ENCODE results near the gene FAM171A1. TPM values are rescaled to one million over a fixed set of nuclear protein-coding genes. Genes with fewer than 3 reads are reported as not detected.
A peak's percentile ranks its signal among the peaks of the same experiment; 100 is the strongest.

Gene FAM171A1
- total RNA-seq, 2 experiments from 2014 or later, result 4.8 to 5.2 TPM

GRCh38 chr10:15172306-15172840 is 198.7 kb downstream of the FAM171A1 start:
- H3K4me1 Mint-ChIP-seq (ENCODE audit: low read depth), result peaks cover 38% of the 10 kb centered on the region
- CTCF ChIA-PET, result interaction anchor here (0.6 to 1.3 kb wide), 4 partner anchors 9 to 201 kb away, joined by 3 to 5 read pairs (median 4); no protein-coding TSS in a partner anchor
- intact Hi-C loops (cut with micrococcal nuclease), result no loop called here
- no peaks in the 10 kb centered on the region for H3K9me3 Mint-ChIP-seq
- H3K36me3 Mint-ChIP-seq (ENCODE audit: low read depth), result peaks cover 1% of the 10 kb centered on the region
- DNase-seq, result no peak
- no peaks in the 10 kb centered on the region for H3K27me3 Mint-ChIP-seq (ENCODE audit: low read depth)
- H3K27ac Mint-ChIP-seq, result no peak overlapping the region
- no peak overlapping the region for H3K4me3 Mint-ChIP-seq

GRCh38 chr10:15169555-15170401 is 201.3 kb downstream of the FAM171A1 start:
- peaks cover 50% of the 10 kb centered on the region for H3K4me1 Mint-ChIP-seq (ENCODE audit: low read depth)
- CTCF ChIA-PET, result interaction anchor here (1.1 to 1.9 kb wide), 2 partner anchors 27 to 64 kb away, joined by 4 to 7 read pairs; no protein-coding TSS in a partner anchor
- peak overlapping the region; percentile 76 for H3K27ac Mint-ChIP-seq
- no peaks in the 10 kb centered on the region for H3K9me3 Mint-ChIP-seq
- H3K4me3 Mint-ChIP-seq, result peak overlapping the region; percentile 74
- intact Hi-C loops (cut with micrococcal nuclease), result loop anchor here (1.0 to 5.0 kb wide), 8 partner anchors 19 to 1267 kb away; partner anchors contain the start of genes ACBD7, CDNF, HSPA14 and MSANTD7
- no peaks in the 10 kb centered on the region for H3K27me3 Mint-ChIP-seq (ENCODE audit: low read depth)
- peaks cover 1% of the 10 kb centered on the region for H3K36me3 Mint-ChIP-seq (ENCODE audit: low read depth)
- peak; percentile 55 for DNase-seq

- Mint-ChIP-seq H3K9me3 (no peaks in the 10 kb centered on the region), H3K27ac (peak overlapping the region; percentile 76), H3K27me3 (ENCODE audit: low read depth) (no peaks in the 10 kb centered on the region), H3K4me3 (peak overlapping the region; percentile 74), H3K4me1 (ENCODE audit: low read depth) (peaks cover 49% of the 10 kb centered on the region), H3K36me3 (ENCODE audit: low read depth) (peaks cover 1% of the 10 kb centered on the region)
- DNase-seq, result peak; percentile 99
- CTCF ChIA-PET, result interaction anchor here (1.0 to 1.9 kb wide), 3 partner anchors 28 to 63 kb away, joined by 3 to 7 read pairs (median 4); no protein-coding TSS in a partner anchor
- intact Hi-C loops (cut with micrococcal nuclease), result loop anchor here (1.0 to 5.0 kb wide), 10 partner anchors 19 to 1268 kb away; partner anchors contain the start of genes ACBD7, CDNF, HSPA14 and MEIG1
Observed at GRCh38 chr10:15168786-15169554, 202.1 kb downstream of the FAM171A1 start.

- H3K27ac Mint-ChIP-seq, result peak within 1 kb of the TSS; percentile 87
- no peaks in the 10 kb centered on the region for H3K9me3 Mint-ChIP-seq
- peak within 1 kb of the TSS; percentile 93 for H3K4me3 Mint-ChIP-seq
- peaks cover 54% of the 10 kb centered on the region for H3K4me1 Mint-ChIP-seq (ENCODE audit: low read depth)
- DNase-seq, result no peak
- intact Hi-C loops (cut with micrococcal nuclease), result loop anchor here (1.0 to 5.0 kb wide), 7 partner anchors 71 to 1268 kb away; partner anchors contain the start of genes ACBD7, MEIG1, PTER and RPP38
- peaks cover 1% of the 10 kb centered on the region for H3K36me3 Mint-ChIP-seq (ENCODE audit: low read depth)
- H3K27me3 Mint-ChIP-seq (ENCODE audit: low read depth), result no peaks in the 10 kb centered on the region
- CTCF ChIA-PET, result interaction anchor here (1.0 to 2.4 kb wide), 6 partner anchors 24 to 177 kb away, joined by 3 to 14 read pairs (median 6); no protein-coding TSS in a partner anchor
Observed at GRCh38 chr10:15168291-15168785, 202.8 kb downstream of the FAM171A1 start, which contains the start of gene NMT2. TSS of gene NMT2 (minus strand) at chr10:15168693. CDS start at chr10:15168612, 81 bp downstream.

GRCh38 chr10:15167411-15168290 is 203.4 kb downstream of the FAM171A1 start:
- H3K36me3 Mint-ChIP-seq (ENCODE audit: low read depth), result peaks cover 1% of the 10 kb centered on the region
- H3K4me1 Mint-ChIP-seq (ENCODE audit: low read depth), result peaks cover 57% of the 10 kb centered on the region
- H3K27ac Mint-ChIP-seq, result peak overlapping the region; percentile 68
- CTCF ChIA-PET, result interaction anchor here (0.6 to 2.4 kb wide), 10 partner anchors 17 to 177 kb away, joined by 3 to 14 read pairs (median 4); no protein-coding TSS in a partner anchor
- H3K4me3 Mint-ChIP-seq, result peak overlapping the region; percentile 78
- DNase-seq, result peak; percentile 62
- H3K27me3 Mint-ChIP-seq (ENCODE audit: low read depth), result no peaks in the 10 kb centered on the region
- H3K9me3 Mint-ChIP-seq, result no peaks in the 10 kb centered on the region
- intact Hi-C loops (cut with micrococcal nuclease), result loop anchor here (1.0 to 5.0 kb wide), 13 partner anchors 26 to 1269 kb away; partner anchors contain the start of genes ACBD7, DCLRE1C, FAM171A1 and MEIG1

GRCh38 chr10:15166325-15166724 is 204.8 kb downstream of the FAM171A1 start:
- intact Hi-C loops (cut with micrococcal nuclease), result loop anchor here (5.0 kb wide), 2 partner anchors 86 to 774 kb away; no protein-coding TSS in a partner anchor
- Mint-ChIP-seq H3K27ac (no peak overlapping the region), H3K36me3 (ENCODE audit: low read depth) (peaks cover 1% of the 10 kb centered on the region), H3K27me3 (ENCODE audit: low read depth) (no peaks in the 10 kb centered on the region), H3K4me1 (ENCODE audit: low read depth) (peaks cover 59% of the 10 kb centered on the region), H3K4me3 (peak overlapping the region; percentile 78), H3K9me3 (no peaks in the 10 kb centered on the region)
- no peak for DNase-seq
- CTCF ChIA-PET, result interaction anchor here (0.5 to 2.4 kb wide), 5 partner anchors 15 to 195 kb away, joined by 3 to 14 read pairs (median 5); no protein-coding TSS in a partner anchor

- no peak overlapping the region for H3K27ac Mint-ChIP-seq
- DNase-seq, result no peak
- CTCF ChIA-PET, result interaction anchor here (0.9 kb wide), 1 partner anchor 41 kb away, joined by 3 read pairs; no protein-coding TSS in a partner anchor
- peaks cover 50% of the 10 kb centered on the region for H3K4me1 Mint-ChIP-seq (ENCODE audit: low read depth)
- intact Hi-C loops (cut with micrococcal nuclease), result no loop called here
- H3K36me3 Mint-ChIP-seq (ENCODE audit: low read depth), result peaks cover under 1% of the 10 kb centered on the region
- peak overlapping the region; percentile 42 for H3K4me3 Mint-ChIP-seq
- H3K27me3 Mint-ChIP-seq (ENCODE audit: low read depth), result no peaks in the 10 kb centered on the region
- H3K9me3 Mint-ChIP-seq, result no peaks in the 10 kb centered on the region
Observed at GRCh38 chr10:15163253-15163828, 207.7 kb downstream of the FAM171A1 start.

Other genes starting within 250 kb of the FAM171A1 start
- 10 to 100 TPM; 20.4 to 22.3 TPM for gene NMT2, start 202.6 kb downstream of the FAM171A1 start, total RNA-seq